DMS79 (cell line): Measurements from ENCODE around the gene RABGGTA.

Experiments used
- DNase-seq: peaks from one replicate; lab custom pipeline; 2025; lab: John Stamatoyannopoulos, UW

Gene RABGGTA, protein sequence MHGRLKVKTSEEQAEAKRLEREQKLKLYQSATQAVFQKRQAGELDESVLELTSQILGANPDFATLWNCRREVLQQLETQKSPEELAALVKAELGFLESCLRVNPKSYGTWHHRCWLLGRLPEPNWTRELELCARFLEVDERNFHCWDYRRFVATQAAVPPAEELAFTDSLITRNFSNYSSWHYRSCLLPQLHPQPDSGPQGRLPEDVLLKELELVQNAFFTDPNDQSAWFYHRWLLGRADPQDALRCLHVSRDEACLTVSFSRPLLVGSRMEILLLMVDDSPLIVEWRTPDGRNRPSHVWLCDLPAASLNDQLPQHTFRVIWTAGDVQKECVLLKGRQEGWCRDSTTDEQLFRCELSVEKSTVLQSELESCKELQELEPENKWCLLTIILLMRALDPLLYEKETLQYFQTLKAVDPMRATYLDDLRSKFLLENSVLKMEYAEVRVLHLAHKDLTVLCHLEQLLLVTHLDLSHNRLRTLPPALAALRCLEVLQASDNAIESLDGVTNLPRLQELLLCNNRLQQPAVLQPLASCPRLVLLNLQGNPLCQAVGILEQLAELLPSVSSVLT

GRCh38 chr14:24271134-24271833, at the start of gene RABGGTA:
Gene RABGGTA (minus strand): TSS chr14:24271597. CDS start chr14:24271115, 482 bp downstream.
- peak; percentile 91 for DNase-seq

DNA sequence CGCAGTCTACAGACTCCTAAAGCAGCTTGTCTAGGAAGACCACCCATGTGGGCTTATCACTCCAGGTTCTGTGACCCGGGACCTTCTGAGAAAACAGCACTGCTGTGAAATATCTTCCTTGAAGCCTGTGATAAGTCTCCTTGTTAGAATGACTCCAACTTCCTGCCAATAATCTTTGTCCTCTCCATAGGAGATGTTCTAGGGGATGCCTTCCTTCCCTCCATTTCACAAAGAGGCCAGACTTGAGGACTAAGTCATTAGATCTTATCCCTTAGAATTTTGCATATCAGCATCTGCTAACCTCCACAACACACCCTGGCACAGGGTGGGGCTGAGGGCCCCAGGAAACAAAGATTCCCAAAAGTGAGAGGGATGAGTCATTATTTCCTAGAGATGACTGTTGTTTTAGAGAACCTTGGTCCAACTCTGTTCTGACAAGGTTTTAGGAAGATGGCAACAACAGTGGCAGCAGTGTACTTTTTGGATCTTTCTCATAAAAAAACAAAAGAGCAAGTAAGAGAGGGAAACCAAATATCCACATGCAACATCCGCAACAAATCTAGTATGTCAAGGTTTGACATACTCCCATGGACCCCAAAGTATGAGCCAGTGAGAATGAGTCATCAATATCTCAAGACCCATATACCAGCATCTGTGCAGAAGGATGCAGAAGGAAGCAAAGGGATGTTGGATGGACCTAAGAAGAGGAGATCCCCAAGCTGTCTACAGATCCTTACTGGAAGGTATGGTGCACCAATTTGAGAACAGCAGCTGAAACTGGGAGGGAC, 45.9 kb upstream of the RABGGTA start:
- DNase-seq = no peak

- no peak for DNase-seq
These were observed 45.2 kb upstream of the RABGGTA start for GRCh38 chr14:24316597-24316950.

DNA sequence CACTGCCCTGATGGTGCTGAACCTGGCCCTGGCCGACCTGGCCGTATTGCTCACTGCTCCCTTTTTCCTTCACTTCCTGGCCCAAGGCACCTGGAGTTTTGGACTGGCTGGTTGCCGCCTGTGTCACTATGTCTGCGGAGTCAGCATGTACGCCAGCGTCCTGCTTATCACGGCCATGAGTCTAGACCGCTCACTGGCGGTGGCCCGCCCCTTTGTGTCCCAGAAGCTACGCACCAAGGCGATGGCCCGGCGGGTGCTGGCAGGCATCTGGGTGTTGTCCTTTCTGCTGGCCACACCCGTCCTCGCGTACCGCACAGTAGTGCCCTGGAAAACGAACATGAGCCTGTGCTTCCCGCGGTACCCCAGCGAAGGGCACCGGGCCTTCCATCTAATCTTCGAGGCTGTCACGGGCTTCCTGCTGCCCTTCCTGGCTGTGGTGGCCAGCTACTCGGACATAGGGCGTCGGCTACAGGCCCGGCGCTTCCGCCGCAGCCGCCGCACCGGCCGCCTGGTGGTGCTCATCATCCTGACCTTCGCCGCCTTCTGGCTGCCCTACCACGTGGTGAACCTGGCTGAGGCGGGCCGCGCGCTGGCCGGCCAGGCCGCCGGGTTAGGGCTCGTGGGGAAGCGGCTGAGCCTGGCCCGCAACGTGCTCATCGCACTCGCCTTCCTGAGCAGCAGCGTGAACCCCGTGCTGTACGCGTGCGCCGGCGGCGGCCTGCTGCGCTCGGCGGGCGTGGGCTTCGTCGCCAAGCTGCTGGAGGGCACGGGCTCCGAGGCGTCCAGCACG, 44.6 kb upstream of the RABGGTA start:
- no peak for DNase-seq

DNA sequence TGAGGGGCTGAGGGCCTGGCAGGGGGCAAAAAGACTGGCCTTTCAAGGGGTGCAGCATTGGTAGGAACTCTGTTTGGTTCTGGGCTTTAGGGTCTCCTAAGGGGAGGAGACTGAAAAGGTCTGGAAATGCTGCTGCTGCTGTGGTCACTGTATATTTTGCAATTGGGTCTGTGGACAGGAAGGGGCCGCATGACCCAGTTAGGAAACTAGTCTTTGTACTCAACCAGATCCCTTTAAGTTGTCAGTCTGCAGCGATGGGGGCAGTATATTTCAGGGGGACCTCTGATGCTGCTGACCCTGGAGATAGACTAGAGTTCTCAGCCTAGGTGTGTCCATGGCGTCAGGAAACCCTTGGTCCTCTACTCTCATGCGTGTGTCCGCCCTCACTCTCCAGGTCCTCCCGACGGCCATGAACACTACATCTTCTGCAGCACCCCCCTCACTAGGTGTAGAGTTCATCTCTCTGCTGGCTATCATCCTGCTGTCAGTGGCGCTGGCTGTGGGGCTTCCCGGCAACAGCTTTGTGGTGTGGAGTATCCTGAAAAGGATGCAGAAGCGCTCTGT, 43.9 kb upstream of the RABGGTA start:
- DNase-seq = no peak

GRCh38 chr14:24314377-24315193, 43.2 kb upstream of the RABGGTA start:
- no peak for DNase-seq

- DNase-seq = no peak
These were observed 42.5 kb upstream of the RABGGTA start for GRCh38 chr14:24313913-24314312.

DNA sequence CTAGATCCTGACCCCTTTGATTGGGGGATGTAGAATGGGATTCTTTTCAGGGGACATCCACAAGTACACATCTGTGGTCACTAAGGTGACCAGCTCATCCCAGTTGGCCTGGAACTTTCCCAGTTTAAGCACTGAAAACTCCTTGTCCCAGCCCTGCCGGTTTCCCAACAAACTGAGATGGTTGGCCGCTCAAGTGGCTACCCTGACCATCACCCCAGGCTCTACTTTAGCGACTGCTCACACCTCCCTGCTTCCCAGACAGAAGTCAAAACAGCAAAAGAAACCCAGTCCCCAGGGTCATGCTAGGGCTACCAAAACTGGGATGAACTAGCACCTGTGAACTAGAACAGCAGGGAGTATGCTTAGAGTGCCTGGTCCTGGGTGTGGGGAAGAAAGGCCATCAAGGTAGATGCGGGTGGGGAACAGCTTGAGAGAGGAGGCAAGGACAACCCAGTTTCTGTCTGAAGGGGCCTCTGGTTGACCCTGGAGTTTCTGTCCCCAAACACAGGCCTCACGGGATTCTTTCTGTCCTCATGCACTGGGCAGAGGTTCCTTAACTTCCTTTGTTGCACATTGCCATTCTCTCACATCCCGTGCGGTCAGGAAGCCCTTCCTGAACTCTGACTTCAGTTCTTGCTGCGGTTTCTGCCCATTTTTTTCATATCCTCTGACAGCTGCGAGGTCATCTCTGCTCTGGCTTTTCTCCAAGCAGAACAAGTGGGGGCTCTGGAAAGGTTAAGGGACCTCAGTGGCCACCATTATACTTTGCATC, 41.5 kb upstream of the RABGGTA start:
- DNase-seq = no peak

DNA sequence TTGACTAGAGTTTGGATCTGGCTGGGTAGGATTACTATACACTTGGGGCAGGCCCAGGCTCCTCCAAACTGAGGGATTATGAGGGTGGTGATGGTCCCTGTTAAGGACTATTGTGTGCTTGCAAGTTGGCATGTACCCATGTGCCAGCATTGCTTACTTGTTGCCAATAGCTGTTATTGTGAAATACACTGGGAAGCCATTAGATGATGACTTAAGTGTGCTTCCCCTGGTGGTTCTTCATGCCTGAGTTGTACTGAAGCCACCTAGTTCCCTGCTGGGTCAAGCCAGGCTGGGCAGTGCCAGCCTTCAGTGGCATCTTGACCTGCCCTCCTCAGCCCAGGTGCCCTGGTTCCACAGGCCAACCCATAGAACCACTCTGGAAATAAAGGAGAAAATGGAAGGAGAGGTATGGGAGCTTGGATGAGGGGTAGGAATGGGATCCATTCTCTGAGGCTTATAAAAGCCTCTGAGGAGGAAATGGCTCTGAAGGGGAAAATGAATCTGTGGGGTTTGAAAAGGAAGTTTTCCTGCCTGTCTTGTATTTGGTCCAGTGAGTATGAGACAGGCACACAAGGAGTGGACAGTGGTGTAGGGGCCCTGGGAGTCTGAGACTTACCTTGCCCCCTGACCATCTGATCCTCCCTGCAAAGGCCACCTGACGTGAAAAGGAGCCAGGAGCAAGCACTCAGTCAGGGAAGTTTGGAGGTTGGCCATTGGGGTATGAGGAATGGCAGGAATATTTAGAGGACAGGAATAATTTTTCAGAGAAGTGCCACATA, 40.6 kb upstream of the RABGGTA start:
- DNase-seq = peak; percentile 42

GRCh38 chr14:24310646-24311604, 39.5 kb upstream of the RABGGTA start, which contains the start of gene LTB4R:
Gene LTB4R (plus strand): TSS chr14:24311502. CDS start chr14:24315652, 4,150 bp downstream.
- DNase-seq = peak; percentile 72

DNA sequence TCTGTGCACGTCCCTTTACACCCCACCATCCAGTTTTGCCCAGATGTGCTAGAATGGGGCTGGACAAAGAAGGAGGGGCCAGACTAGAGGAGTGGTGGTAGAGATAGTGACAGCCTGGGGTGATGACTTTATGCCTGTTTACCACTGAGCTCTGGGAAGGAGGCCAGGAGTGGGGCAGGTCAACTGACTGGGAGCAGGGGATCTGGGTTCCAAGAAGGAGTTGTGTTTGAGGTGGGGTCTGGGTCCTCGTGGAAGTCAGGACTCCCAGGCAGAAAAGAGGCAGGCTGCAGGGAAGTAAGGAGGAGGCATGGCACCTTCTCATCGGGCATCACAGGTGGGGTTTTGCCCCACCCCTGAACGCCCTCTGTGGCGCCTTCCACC, 38.9 kb upstream of the RABGGTA start:
- no peak for DNase-seq

DNA sequence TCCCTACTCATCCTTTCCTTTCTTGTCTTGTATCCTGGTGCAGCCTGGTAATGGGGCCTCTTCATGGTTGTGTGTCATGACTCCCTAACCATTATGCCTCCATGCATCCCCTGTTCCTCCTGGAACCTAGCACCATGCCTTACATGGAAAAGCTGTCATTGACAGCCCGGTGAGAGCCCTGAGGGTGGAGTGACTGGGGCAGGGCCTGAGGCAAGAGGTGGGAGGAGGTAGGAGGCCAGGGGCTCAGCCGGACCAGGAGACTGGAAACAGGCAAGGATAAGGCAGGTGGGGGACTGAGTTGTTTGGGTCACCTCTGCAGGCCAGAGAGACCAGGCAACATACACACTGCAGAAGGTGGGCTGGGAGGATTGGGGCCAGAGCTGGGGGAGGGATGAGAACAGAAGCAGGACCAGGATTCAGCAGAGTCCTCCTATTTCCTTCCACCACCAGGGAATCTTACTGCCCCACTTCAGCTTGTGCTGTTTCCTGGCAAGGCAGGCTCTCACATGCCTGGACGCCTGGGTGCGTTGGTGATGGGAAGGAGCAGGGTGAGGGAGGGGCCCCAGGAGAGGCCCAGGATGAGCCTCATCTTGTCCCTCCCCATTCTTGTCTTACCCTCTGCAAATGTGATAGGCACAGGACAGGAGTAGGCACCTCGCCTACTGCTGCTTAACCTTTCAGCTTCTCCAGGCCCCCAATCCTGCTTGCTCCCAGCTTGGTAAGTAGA, 38.3 kb upstream of the RABGGTA start, which contains the start of gene LTB4R2:
Gene LTB4R2, plus strand, starts transcription at position 603 of the 727 bp plus-strand sequence. CDS start 525 bp downstream, outside the sequence.
- DNase-seq = peak; percentile 30

GRCh38 chr14:24308342-24309124, 37.1 kb upstream of the RABGGTA start:
- DNase-seq = no peak

GRCh38 chr14:24307575-24308341, 36.4 kb upstream of the RABGGTA start, which contains the start of gene CIDEB:
Gene CIDEB (minus strand): TSS chr14:24307977. CDS start chr14:24307858, 119 bp downstream.
- peak; percentile 11 for DNase-seq

DNA sequence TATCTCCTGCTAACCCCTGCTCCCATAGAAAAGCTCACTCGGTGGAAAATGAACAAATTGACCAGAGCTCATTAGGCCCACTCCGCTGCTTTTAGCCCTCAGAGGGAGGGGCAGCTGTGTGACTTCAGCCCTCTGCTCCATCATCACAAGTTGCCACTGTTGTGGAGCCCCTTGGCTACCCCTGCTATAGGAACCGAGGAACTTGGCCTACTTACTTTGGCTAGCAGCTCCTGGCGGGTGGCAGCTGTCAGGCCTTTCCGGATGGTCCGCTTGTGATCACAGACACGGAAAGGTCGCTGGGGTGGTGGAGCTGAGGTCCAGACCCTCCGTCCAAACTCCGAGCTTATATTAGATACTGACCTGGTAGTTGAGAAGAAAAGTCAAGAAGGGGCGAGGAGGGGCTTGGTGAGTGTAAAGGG, 35.8 kb upstream of the RABGGTA start:
- DNase-seq = no peak
